DND-41 (cell line): Measurements from ENCODE around the gene PGBD4.

Experiments used
- EZH2 ChIP-seq: IDR thresholded peaks from 3 replicates; pipeline ENCODE4 v1.6.1; 2012; ENCODE audit warnings: borderline replicate concordance, low read depth, mild to moderate bottlenecking, moderate library complexity, low read length, inconsistent platforms; ENCODE audit not compliant: severe bottlenecking
- TF ChIP-seq, protein P1 (sequence below): IDR thresholded peaks from 2 replicates; pipeline ENCODE4 v1.5.1; 2012; ENCODE audit warnings: borderline replicate concordance, low read length, moderate library complexity, mild to moderate bottlenecking; ENCODE audit not compliant: poor library complexity, severe bottlenecking; ENCODE audit errors: extremely low read depth

DNA sequence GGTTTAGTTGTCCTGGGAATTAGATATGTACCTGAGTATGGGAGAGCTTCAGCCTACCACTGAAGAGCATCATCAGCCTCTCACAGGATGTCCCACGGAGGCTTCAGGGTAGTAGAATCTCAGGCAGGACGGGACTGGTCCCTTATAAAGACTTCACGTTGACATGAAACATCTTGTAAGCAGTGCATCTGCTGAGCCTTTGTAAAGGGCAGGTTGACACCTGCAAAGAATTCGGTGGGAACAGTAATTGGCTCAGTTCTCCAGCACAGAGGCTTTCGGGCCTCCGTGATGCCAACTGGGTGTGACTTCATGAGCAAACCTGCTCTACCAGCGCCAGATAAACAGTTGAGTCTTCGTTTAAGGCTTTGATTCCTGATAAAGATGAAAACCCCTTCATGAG, 35.9 kb upstream of the PGBD4 start:
- TF ChIP-seq, protein P1, sequence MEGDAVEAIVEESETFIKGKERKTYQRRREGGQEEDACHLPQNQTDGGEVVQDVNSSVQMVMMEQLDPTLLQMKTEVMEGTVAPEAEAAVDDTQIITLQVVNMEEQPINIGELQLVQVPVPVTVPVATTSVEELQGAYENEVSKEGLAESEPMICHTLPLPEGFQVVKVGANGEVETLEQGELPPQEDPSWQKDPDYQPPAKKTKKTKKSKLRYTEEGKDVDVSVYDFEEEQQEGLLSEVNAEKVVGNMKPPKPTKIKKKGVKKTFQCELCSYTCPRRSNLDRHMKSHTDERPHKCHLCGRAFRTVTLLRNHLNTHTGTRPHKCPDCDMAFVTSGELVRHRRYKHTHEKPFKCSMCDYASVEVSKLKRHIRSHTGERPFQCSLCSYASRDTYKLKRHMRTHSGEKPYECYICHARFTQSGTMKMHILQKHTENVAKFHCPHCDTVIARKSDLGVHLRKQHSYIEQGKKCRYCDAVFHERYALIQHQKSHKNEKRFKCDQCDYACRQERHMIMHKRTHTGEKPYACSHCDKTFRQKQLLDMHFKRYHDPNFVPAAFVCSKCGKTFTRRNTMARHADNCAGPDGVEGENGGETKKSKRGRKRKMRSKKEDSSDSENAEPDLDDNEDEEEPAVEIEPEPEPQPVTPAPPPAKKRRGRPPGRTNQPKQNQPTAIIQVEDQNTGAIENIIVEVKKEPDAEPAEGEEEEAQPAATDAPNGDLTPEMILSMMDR: no peak
- TF ChIP-seq EZH2: no peak
